GM19328 (cell line): Measurements from ENCODE around the gene EML6.

Source experiments
- ATAC-seq: cut with Tn5 transposase; IDR thresholded peaks from one replicate; pipeline ENCODE4 v1.9.1; 2021; ENCODE audit warnings: mild to moderate bottlenecking, moderate library complexity; ENCODE audit not compliant: unreplicated experiment

EML6 gene

GRCh38 chr2:54750040-54750439, 26.6 kb downstream of the EML6 start:
- no peak for ATAC-seq

- ATAC-seq = no peak
These were observed 29.0 kb downstream of the EML6 start for GRCh38 chr2:54752439-54752838.

GRCh38 chr2:54755641-54756326, 32.3 kb downstream of the EML6 start:
- peak; percentile 67 for ATAC-seq

GRCh38 chr2:54757500-54757899, 34.0 kb downstream of the EML6 start:
- no peak for ATAC-seq

- no peak for ATAC-seq
These were observed 35.5 kb downstream of the EML6 start for GRCh38 chr2:54758951-54759350.

GRCh38 chr2:54760310-54760709, 36.8 kb downstream of the EML6 start:
- ATAC-seq = no peak

- no peak for ATAC-seq
These were observed 40.3 kb downstream of the EML6 start for GRCh38 chr2:54763636-54764291.

GRCh38 chr2:54767921-54768320, 44.5 kb downstream of the EML6 start:
- ATAC-seq = no peak

- no peak for ATAC-seq
These were observed 45.4 kb downstream of the EML6 start for GRCh38 chr2:54768772-54769428.

- ATAC-seq = no peak
These were observed 46.7 kb downstream of the EML6 start for GRCh38 chr2:54770211-54770610.

- no peak for ATAC-seq
These were observed 47.2 kb downstream of the EML6 start for GRCh38 chr2:54770676-54771075.

GRCh38 chr2:54771166-54771885, 47.9 kb downstream of the EML6 start:
- no peak for ATAC-seq

- ATAC-seq = no peak
These were observed 48.6 kb downstream of the EML6 start for GRCh38 chr2:54772110-54772509.

GRCh38 chr2:54772531-54772930, 49.1 kb downstream of the EML6 start:
- ATAC-seq = no peak

- ATAC-seq = no peak
These were observed 49.8 kb downstream of the EML6 start for GRCh38 chr2:54773233-54773632.

- no peak for ATAC-seq
These were observed 50.4 kb downstream of the EML6 start for GRCh38 chr2:54773838-54774237.

- ATAC-seq = no peak
These were observed 52.2 kb downstream of the EML6 start for GRCh38 chr2:54775710-54776109.

- ATAC-seq = no peak
These were observed 53.0 kb downstream of the EML6 start for GRCh38 chr2:54776494-54776893.

- ATAC-seq = no peak
These were observed 59.9 kb downstream of the EML6 start for GRCh38 chr2:54783349-54783748.

GRCh38 chr2:54787270-54787669, 63.8 kb downstream of the EML6 start:
- no peak for ATAC-seq

- no peak for ATAC-seq
These were observed 64.4 kb downstream of the EML6 start for GRCh38 chr2:54787755-54788366.
